HepG2 (cell line): ENCODE results near the gene COMT. TPM values are rescaled to one million over a fixed set of nuclear protein-coding genes. Genes with fewer than 3 reads are reported as not detected.

Experiments used
- BRD4 ChIP-seq: sonication (generic); formaldehyde crosslinking; IDR thresholded peaks from 2 replicates; pipeline ENCODE4 v1.4.0; 2020; ENCODE audit warnings: missing genetic modification reagents
- HIC2 ChIP-seq: sonication (generic); formaldehyde crosslinking; IDR thresholded peaks from 2 replicates; pipeline ENCODE4 v1.9.0; 2022; ENCODE audit warnings: low read depth, missing genetic modification reagents
- MEIS2 ChIP-seq: sonication (generic); formaldehyde crosslinking; IDR thresholded peaks from 2 replicates; pipeline ENCODE4 v1.9.0; 2021; ENCODE audit warnings: mild to moderate bottlenecking, missing genetic modification reagents
- MLX ChIP-seq: IDR thresholded peaks from 2 replicates; pipeline ENCODE4 v1.6.1; 2016
- NR3C1 ChIP-seq: sonication (generic); formaldehyde crosslinking; IDR thresholded peaks from 2 replicates; pipeline ENCODE4 v1.4.0; 2020; ENCODE audit warnings: missing genetic modification reagents
- PAX8 ChIP-seq: sonication (generic); formaldehyde crosslinking; IDR thresholded peaks from 2 replicates; pipeline ENCODE4 v1.8.0; 2022; ENCODE audit warnings: mild to moderate bottlenecking, missing genetic modification reagents, borderline replicate concordance
- PITX1 ChIP-seq: sonication (generic); formaldehyde crosslinking; IDR thresholded peaks from 2 replicates; pipeline ENCODE4 v1.5.1; 2020; ENCODE audit warnings: mild to moderate bottlenecking, missing genetic modification reagents
- POLR2G ChIP-seq: fragments of 200-400 bp; formaldehyde crosslinking; IDR thresholded peaks from 2 replicates; pipeline ENCODE4 v1.6.1; 2018; ENCODE audit warnings: mild to moderate bottlenecking, low read depth, low read length, moderate library complexity
- SIN3B ChIP-seq: fragments of 150-350 bp; IDR thresholded peaks from 2 replicates; pipeline ENCODE4 v1.6.1; 2014; ENCODE audit warnings: low read length
- SMAD1 ChIP-seq: sonication (generic); formaldehyde crosslinking; IDR thresholded peaks from 2 replicates; pipeline ENCODE4 v1.4.0; 2020; ENCODE audit warnings: missing genetic modification reagents, low read depth, mild to moderate bottlenecking, borderline replicate concordance
- ZMYM2 ChIP-seq: sonication (generic); formaldehyde crosslinking; IDR thresholded peaks from 2 replicates; pipeline ENCODE4 v1.8.0; 2022; ENCODE audit warnings: mild to moderate bottlenecking, missing genetic modification reagents
- ZNF33A ChIP-seq: sonication (generic); formaldehyde crosslinking; IDR thresholded peaks from 2 replicates; pipeline ENCODE4 v1.5.1; 2020; ENCODE audit warnings: missing genetic modification reagents, mild to moderate bottlenecking, moderate library complexity, borderline replicate concordance
- ZNF580 ChIP-seq: IDR thresholded peaks from 2 replicates; pipeline ENCODE4 v1.6.1; 2016; ENCODE audit warnings: low read depth, borderline replicate concordance
- ZNF687 ChIP-seq: sonication (generic); formaldehyde crosslinking; IDR thresholded peaks from 2 replicates; pipeline ENCODE4 v1.5.1; 2020; ENCODE audit warnings: mild to moderate bottlenecking, missing genetic modification reagents, moderate library complexity
- polyA plus RNA-seq, 8 experiments: library from polyadenylated mRNA; depleted of rRNA in 3 of 8; stranded (reverse) in 7 of 8; unstranded in 1 of 8; fragments of >200 nt; fragmentation: Illumina TruSeq in 4 of 8; extraction: Trizol in 4 of 8; gene quantifications; 2 replicates each; pipeline versions ENCODE4 v1.2.1 to v1.2.3, GENCODE V29; 2011 to 2016; ENCODE audit warnings: low read depth in 4 of 8, missing spikeins in 1 of 8, mixed read lengths in 1 of 8; ENCODE audit not compliant: insufficient read depth in 1 of 8
- total RNA-seq, 5 experiments: library from RNA; depleted of rRNA; stranded (reverse); fragments of >200 nt; fragmentation: Illumina TruSeq; extraction: Trizol; gene quantifications; 2 replicates each; pipeline ENCODE4 v1.2.3, GENCODE V29; 2016; ENCODE audit warnings: low read depth in 1 of 5
- TF ChIP-seq, protein P1 (sequence below): sonication (generic); formaldehyde crosslinking; IDR thresholded peaks from 2 replicates; pipeline ENCODE4 v1.5.0; 2020; ENCODE audit warnings: mild to moderate bottlenecking, missing genetic modification reagents
- TF ChIP-seq, protein P2 (sequence below): sonication (generic); formaldehyde crosslinking; IDR thresholded peaks from 2 replicates; pipeline ENCODE4 v1.5.0; 2020; ENCODE audit warnings: missing genetic modification reagents

COMT gene
- total and polyA plus RNA-seq, 2 of the 13 experiments (the other 11 are each of a cell fraction or from before 2014, with no cell fraction given): 156 to 162 TPM

DNA sequence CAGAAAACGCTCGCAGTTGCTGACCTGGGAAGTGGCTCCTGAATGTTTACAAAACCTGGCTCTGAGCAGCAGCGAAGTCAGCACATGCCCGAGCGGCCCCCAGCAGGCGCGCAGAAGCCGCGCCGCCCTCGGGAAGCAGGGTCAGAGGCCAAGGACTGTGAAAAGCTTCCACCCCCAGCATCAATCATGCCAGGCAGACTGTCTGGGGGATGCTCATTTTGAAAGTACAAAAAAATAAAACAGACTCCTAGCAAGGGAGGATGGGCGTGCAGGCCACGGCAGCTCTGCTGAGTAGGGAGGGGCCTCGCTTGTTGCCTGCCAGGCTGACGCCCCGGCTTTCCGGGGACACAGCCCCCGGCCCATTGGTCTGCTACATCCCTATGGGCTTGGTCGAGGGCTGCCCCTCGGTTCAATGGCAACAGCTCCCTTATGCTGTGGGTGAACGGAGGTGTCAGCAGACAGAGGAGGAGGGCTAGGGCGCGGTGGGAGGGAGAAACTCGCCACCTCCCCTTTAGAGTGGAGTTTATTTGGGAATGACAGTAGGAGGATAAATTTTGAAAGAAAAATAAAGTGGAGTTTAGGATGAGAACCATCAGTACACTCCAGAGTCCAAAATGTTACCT is 49.2 kb upstream of the COMT start (continued):
- TF ChIP-seq, protein P1, sequence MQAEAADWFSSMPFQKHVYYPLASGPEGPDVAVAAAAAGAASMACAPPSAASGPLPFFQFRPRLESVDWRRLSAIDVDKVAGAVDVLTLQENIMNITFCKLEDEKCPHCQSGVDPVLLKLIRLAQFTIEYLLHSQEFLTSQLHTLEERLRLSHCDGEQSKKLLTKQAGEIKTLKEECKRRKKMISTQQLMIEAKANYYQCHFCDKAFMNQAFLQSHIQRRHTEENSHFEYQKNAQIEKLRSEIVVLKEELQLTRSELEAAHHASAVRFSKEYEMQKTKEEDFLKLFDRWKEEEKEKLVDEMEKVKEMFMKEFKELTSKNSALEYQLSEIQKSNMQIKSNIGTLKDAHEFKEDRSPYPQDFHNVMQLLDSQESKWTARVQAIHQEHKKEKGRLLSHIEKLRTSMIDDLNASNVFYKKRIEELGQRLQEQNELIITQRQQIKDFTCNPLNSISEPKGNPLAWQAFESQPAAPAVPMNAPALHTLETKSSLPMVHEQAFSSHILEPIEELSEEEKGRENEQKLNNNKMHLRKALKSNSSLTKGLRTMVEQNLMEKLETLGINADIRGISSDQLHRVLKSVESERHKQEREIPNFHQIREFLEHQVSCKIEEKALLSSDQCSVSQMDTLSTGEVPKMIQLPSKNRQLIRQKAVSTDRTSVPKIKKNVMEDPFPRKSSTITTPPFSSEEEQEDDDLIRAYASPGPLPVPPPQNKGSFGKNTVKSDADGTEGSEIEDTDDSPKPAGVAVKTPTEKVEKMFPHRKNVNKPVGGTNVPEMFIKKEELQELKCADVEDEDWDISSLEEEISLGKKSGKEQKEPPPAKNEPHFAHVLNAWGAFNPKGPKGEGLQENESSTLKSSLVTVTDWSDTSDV: peak; percentile 76; the same call in 1 of the 2 replicates
- TF ChIP-seq MEIS2 (CRISPR knock-in tag): peak; percentile 99
- TF ChIP-seq SIN3B: no peak
- TF ChIP-seq NR3C1 (CRISPR knock-in tag): no peak
- TF ChIP-seq POLR2G: no peak
- peak; percentile 77; the same call in 1 of the 2 replicates for TF ChIP-seq ZMYM2
- peak; percentile 78 for TF ChIP-seq PITX1 (CRISPR knock-in tag)
- no peak for TF ChIP-seq ZNF33A
- TF ChIP-seq BRD4: no peak
- TF ChIP-seq MLX (CRISPR knock-in tag): peak; percentile 84
- peak; percentile 100 for TF ChIP-seq ZNF687 (CRISPR knock-in tag)
- TF ChIP-seq, protein P2, sequence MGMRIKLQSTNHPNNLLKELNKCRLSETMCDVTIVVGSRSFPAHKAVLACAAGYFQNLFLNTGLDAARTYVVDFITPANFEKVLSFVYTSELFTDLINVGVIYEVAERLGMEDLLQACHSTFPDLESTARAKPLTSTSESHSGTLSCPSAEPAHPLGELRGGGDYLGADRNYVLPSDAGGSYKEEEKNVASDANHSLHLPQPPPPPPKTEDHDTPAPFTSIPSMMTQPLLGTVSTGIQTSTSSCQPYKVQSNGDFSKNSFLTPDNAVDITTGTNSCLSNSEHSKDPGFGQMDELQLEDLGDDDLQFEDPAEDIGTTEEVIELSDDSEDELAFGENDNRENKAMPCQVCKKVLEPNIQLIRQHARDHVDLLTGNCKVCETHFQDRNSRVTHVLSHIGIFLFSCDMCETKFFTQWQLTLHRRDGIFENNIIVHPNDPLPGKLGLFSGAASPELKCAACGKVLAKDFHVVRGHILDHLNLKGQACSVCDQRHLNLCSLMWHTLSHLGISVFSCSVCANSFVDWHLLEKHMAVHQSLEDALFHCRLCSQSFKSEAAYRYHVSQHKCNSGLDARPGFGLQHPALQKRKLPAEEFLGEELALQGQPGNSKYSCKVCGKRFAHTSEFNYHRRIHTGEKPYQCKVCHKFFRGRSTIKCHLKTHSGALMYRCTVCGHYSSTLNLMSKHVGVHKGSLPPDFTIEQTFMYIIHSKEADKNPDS: peak; percentile 83; the same call in 1 of the 2 replicates
- peak; percentile 83 for TF ChIP-seq HIC2 (CRISPR knock-in tag)
- TF ChIP-seq SMAD1 (CRISPR knock-in tag): no peak; the same call in 1 of the 2 replicates
- TF ChIP-seq ZNF580 (CRISPR knock-in tag): peak; percentile 96; the same call in 1 of the 2 replicates
- TF ChIP-seq PAX8: no peak; the same call in 1 of the 2 replicates
